GM21737 (cell line): ENCODE measurements around the gene IGIP.
A peak's percentile ranks its signal among the peaks of the same experiment; 100 is the strongest.

ENCODE experiments used
- ATAC-seq: cut with Tn5 transposase; IDR thresholded peaks from one replicate; pipeline ENCODE4 v1.9.1; 2021; ENCODE audit warnings: mild to moderate bottlenecking, moderate library complexity; ENCODE audit not compliant: unreplicated experiment

The IGIP gene

DNA sequence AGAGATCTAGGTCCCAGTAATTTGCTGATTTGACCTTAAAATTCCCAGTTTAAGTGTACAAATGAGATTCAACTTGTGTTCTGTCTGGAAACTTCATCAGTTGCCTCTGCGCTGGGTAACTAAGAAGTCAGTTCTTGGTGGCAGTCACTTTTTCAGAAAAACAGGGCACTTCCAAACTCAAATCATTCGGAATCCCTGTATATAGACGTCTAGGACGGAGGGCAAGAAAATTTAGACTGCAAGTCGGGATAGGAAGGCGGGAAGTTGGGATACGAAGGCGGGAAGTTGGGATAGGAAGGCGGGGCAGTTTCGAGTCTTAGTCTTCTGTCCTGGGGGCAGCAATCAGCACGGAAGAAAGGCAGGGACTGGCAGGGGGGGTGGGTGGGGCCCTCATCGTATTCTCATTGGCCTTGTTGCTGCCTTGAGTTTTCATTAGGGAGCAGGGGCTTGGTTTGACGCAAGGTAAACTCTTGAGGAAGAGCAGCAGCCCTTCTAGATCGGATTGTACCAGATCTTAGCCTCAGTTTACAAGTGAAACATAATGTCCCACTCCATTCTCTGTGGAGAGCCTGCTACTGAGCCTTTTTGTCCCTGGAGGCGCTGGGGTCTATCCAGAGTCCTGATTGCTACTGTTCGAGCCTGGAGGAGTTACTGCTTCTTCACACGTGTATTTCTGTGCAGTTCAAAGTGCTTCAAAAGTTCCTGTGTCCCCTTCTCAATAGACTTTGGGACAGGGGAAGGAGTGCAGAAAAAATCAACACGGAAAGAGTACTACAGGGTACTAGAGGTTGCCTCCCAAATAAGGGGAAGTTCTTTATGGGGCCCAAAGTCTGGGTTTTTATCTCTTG lies 14.5 kb upstream of the IGIP start:
- no peak for ATAC-seq

DNA sequence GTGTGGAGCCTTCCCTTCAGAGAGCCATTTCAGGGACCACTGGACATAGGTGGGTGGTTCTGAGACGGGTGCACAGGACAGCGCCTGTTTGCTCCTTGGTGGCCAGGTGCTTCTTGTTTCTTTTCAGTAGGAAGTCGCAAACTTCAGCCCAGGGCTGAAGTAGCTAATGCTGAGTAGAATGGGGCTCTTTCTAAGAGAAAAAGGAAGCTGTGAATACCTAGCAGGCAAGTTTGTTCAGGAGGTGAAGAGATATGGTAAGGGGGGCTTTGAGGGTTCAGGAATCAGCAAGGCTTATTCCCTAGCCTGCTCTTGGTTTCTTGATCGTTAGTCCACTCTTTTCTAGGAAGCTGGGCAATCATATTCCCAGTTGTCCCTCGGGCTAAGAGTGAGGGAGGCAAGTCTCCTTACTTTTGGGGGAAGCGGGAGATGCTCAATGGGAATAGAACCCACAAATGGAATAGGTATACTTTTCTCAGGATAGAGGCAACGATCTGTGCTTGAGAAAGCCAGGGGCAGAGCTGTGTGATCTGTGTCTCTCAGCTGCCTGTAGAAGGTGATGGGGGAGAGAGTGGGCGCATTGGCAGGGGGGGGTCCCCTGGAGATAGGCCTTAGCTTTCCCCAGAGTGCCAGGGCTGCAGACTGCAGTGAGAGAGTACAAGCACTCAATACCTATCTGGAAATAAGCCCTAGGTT lies 13.7 kb upstream of the IGIP start:
- ATAC-seq, result no peak

- no peak for ATAC-seq
Measured at GRCh38 chr5:140112685-140113179, 13.0 kb upstream of the IGIP start.

GRCh38 chr5:140113180-140113698 lies 12.5 kb upstream of the IGIP start:
- no peak for ATAC-seq

DNA sequence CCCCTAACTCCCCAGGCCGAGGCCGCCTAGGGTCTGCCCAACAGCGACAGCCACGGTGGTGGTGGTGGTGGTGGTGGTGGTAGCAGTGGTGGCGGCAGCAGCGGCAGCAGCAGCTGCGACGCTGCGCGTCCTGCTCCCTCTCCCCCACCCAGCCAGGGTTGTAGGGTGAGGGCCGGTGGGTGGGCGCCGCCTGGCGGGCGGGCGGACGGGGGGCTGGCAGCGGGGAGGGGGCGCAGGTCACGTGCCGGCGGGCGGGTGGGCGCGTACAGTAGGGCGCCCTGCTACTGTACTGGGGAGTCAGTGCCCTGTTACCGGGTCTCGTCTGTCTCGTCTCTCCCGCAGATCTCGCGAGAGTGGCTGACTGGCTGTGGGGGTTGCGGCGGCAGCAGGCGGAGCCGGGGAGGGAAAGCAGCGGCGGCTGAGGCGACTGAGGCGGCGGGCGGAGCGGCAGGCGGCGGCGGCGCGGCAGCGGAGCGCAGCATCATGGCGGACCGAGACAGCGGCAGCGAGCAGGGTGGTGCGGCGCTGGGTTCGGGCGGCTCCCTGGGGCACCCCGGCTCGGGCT lies 12.0 kb upstream of the IGIP start, which contains the start of gene PURA:
Gene PURA, plus strand, starts transcription at position 411 of the 565 bp plus-strand sequence. Its CDS starts 73 bp downstream, at position 484.
- peak; percentile 81 for ATAC-seq

DNA sequence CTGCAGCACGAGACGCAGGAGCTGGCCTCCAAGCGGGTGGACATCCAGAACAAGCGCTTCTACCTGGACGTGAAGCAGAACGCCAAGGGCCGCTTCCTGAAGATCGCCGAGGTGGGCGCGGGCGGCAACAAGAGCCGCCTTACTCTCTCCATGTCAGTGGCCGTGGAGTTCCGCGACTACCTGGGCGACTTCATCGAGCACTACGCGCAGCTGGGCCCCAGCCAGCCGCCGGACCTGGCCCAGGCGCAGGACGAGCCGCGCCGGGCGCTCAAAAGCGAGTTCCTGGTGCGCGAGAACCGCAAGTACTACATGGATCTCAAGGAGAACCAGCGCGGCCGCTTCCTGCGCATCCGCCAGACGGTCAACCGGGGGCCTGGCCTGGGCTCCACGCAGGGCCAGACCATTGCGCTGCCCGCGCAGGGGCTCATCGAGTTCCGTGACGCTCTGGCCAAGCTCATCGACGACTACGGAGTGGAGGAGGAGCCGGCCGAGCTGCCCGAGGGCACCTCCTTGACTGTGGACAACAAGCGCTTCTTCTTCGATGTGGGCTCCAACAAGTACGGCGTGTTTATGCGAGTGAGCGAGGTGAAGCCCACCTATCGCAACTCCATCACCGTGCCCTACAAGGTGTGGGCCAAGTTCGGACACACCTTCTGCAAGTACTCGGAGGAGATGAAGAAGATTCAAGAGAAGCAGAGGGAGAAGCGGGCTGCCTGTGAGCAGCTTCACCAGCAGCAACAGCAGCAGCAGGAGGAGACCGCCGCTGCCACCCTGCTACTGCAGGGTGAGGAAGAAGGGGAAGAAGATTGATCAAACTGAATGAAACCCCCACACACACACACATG lies 11.2 kb upstream of the IGIP start:
- ATAC-seq, result peak; percentile 28

DNA sequence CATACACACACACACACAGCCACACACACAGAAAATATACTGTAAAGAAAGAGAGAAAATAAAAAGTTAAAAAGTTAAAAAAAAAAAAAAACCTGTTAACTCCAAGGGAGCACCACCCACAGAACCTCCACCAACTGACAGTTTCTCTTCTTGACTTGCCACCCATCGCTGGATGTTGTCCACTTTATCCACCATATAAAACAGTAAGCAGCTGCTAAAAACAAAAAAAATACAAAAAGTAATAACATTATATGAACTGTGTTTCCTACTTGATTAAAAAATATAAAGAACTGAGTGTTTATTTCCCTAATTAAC lies 10.6 kb upstream of the IGIP start:
- ATAC-seq, result no peak

DNA sequence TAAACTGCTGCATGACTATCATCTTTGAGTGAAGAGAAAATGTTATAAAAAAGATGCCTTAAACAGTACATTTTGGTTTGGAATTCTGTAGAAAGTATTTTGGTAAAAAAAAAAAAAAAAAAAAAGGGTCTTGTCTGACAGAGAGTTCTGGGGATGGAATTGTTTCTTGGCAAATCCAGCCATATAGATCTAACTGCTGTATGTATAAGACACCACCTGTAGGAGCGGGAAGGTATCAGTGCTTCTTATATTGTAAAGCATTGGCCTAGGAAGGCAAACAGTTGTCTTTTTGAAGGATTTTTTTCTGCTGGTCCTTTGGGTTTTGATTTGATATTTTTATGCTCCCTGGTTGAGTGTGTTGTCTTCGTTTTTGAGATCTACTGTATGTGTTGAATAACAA lies 9.0 kb upstream of the IGIP start:
- ATAC-seq, result no peak

- ATAC-seq, result no peak
Measured at GRCh38 chr5:140117523-140117922, 8.2 kb upstream of the IGIP start.

DNA sequence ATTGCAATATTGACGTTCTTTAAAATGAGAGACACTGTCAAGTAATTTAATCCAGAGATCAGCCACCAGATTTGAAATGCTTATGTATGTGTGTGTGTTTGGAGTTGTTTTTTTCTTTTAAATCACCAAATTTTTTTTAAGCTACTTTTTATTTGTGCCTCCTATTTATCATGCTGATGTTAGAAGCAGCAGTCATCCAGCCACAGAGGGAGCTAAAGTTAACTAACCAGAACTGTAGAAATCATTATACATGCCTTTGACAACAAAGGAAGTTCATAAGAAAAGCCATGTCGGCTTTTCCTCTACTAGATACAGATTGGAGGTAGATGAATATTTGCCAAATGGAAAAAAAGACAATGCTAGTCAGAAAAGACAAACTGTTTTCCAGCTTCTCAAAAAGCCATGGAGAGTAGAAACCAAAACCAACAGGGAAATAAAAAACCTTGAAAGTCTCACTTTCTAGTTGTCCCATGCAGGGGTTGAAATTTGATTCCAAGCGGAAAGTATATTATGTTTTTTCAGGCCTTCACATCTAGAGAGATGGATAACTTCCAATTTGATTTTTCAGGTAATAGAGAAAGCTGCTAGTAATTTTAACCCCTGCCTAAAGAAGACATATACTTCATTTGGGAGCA lies 7.3 kb upstream of the IGIP start:
- no peak for ATAC-seq

DNA sequence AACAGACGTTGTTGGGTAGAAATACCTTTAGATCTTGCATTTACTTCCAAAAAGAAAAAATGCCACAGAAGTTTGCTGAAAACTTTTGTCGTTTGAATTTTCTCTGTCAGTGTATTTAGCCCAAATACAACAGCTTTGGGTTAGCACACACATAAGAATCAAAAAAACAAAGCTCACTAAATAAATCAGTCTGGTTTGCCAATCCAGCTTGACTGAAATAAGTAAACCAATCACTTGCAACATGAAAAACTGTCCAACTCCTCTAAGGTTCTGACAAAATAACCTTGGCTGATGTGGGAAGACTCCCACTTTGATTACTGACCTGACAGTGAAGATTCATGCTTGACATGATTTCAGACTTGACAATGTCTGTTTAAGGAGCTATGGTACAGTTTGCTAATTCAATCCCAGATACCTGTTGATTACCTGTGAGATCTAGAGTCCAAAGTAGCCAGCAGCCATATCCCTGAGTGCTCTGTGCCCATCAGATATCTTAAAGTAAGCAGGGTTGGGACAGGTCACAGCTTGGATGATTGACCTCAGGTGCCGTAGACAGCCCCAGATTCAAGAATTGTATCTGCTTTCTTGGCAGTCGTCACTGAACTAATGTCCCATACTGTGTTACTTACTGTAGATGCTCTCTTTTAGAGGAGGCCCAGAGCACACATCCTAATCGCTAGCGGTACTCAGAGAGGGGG lies 727 bp downstream of the IGIP start:
- ATAC-seq, result no peak

DNA sequence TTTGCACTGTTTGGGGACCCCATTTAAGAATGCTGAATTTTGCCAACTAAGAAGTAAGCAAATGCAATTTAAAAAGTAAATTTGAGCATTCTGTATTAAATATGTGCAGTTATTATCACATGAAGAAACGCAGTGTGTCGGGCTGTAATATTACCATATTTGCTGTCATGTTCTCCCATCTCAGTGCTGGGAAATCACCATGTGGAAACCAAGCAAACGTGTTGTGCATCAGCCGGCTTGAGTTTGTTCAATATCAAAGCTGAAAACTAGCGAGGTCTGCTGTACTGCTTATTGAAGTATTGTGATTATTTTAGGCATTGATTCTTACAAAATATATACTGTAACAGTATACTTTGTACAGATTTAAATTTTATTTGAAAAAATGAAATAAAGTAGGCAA lies 2.6 kb downstream of the IGIP start:
- ATAC-seq, result no peak

GRCh38 chr5:140130949-140131733 lies 5.4 kb downstream of the IGIP start:
- ATAC-seq, result no peak

GRCh38 chr5:140131967-140132409 lies 6.3 kb downstream of the IGIP start:
- ATAC-seq, result no peak

- ATAC-seq, result no peak
Measured at GRCh38 chr5:140133514-140134167, 7.9 kb downstream of the IGIP start.

DNA sequence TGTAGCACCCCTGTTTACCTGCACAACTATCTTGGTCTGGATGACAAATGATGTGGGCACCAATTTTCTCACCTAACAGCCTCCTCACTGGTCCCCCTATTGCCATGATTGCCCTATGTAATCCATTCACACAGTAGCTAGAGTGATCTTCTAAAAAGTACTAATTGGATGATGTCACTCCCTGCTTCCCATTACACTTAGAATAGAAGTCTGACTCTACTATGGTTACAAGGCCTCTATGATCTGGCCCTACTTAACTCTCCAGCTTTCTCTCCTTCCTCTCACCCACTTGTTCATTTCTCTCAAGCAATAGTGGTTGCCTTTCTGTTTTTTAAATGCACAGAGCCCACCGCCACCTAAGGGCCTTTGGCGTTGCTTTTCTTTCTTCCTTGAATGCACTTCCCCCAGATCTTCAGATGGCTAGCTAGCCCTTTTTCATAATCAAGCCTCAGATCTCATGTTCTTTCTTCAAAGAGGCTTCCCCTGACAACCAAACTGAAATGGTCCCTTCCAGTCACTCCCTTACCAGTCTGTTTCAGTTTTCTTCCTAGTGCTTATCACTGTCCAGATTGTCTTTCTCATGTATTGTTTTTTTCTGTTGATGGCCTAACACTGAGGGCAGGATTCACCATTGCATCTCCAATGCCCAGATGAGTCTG lies 8.7 kb downstream of the IGIP start:
- no peak for ATAC-seq

GRCh38 chr5:140135127-140135526 lies 9.4 kb downstream of the IGIP start:
- no peak for ATAC-seq

DNA sequence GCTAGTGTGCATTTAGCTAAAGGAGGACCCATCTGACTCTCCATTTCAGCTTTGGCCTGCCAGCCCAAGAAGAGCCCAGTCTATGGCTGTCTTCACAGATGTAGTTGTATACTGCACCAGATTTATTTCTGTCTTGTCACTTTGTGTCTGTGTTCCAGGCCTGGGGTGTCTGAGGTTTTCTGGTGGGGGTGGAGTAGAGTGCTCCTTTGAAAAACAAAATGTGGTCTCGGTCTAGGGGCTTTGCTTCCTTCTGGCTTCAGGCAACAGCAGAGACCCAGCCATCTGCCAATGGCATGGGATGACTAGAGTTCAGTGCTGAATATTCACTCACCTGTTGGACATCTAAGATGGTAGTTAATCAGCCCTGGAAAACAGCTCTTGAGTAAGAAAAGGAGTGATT lies 10.9 kb downstream of the IGIP start:
- no peak for ATAC-seq
